Body of pancreas (tissue), 4 donors: ENCODE measurements around the gene ALOX15B.

Source experiments
- CTCF ChIP-seq, 7 experiments: fragments of 450-650 bp in 4 of 7; fragments of 200-600 bp in 3 of 7; sonication (generic) in 3 of 7; IDR thresholded peaks; one replicate each; pipeline ENCODE4 v1.5.1; 2016 to 2019; ENCODE audit warnings: antibody characterized with exemption in 7 of 7
- POLR2A ChIP-seq, 3 donors: fragments of 450-650 bp; IDR thresholded peaks; one replicate each; pipeline ENCODE4 v1.6.1; 2016; ENCODE audit warnings: antibody characterized with exemption in 3 of 3, mild to moderate bottlenecking in 2 of 3

GRCh38 chr17:8062807-8063483 is 24.1 kb downstream of the ALOX15B start:
- TF ChIP-seq CTCF (IDR thresholded peaks at IDR 0.05) (no peak), POLR2A (IDR thresholded peaks at IDR 0.05) (no peak)
